Activated B cell treated with CpG ODN at 0.5 μM for 24 hours (primary cell): ENCODE results near the gene DSCAM. TPM values are rescaled to one million over a fixed set of nuclear protein-coding genes. Genes with fewer than 3 reads are reported as not detected.

Experiments used
- ATAC-seq: fragments of 200-7000 bp; cut with Tn5 transposase; one replicate; pipeline ENCODE4 v1.10.0; 2021; ENCODE audit warnings: low read depth, mild to moderate bottlenecking, moderate library complexity
- CTCF ChIA-PET: fragments of 350-600 bp; sonication (Branson Sonifier 250); formaldehyde crosslinking; loops from one replicate; lab custom pipeline; 2021; ENCODE audit warnings: antibody characterized with exemption; lab: Charles Lee
- POLR2A ChIA-PET: fragments of 350-600 bp; sonication (Branson Sonifier 250); formaldehyde crosslinking; loops from one replicate; lab custom pipeline; 2021; ENCODE audit warnings: antibody characterized with exemption; lab: Charles Lee
- DNase-seq: peaks from one replicate; pipeline ENCODE4 v3.0.0; 2022
- H3K27ac Mint-ChIP-seq: one replicate; pipeline ENCODE4 v1.8.0; 2020; ENCODE audit warnings: mixed read lengths
- H3K27me3 Mint-ChIP-seq: one replicate; pipeline ENCODE4 v1.8.0; 2021; ENCODE audit warnings: mixed read lengths
- H3K36me3 Mint-ChIP-seq: one replicate; pipeline ENCODE4 v1.8.0; 2021; ENCODE audit warnings: low read depth, mixed read lengths
- H3K4me1 Mint-ChIP-seq: one replicate; pipeline ENCODE4 v1.8.0; 2021; ENCODE audit warnings: mixed read lengths
- H3K4me3 Mint-ChIP-seq: one replicate; pipeline ENCODE4 v1.8.0; 2020; ENCODE audit warnings: mild to moderate bottlenecking, mixed read lengths
- H3K9me3 Mint-ChIP-seq: one replicate; pipeline ENCODE4 v1.8.0; 2020; ENCODE audit warnings: mixed read lengths
- intact Hi-C: fragments of 100-400 bp; cut with micrococcal nuclease; formaldehyde crosslinking; loops from one replicate; pipeline ENCODE4 v1.15.1; 2024
- total RNA-seq: library from RNA; stranded (reverse); gene quantifications from 2 replicates; pipeline ENCODE4 v1.2.3, GENCODE V29; 2022
- TF ChIP-seq, protein P1 (sequence below): fragments of 200-600 bp; IDR thresholded peaks from one replicate; pipeline ENCODE4 v1.8.0; 2022; ENCODE audit warnings: antibody characterized with exemption, mild to moderate bottlenecking

Gene DSCAM
- total RNA-seq, 1 donor from 2014 or later = not detected

DNA sequence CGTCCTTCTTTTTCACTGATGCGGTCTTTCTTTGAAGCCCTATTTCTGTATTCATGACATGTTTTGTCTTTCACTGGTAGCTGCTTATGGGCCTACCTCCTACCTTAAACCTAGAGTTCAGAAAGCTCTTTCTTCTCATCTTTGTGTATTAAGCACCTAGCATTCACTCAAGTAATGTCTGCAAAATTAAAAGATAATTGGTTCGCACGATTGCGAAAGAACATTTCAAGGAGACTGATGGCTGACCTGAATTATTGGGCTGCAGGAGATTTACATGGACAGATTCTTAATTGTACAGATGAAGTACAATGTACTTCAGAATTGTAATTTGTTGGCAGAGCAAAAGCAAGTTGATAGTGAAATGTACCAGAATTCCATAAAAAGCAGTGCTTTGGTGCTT lies 773.3 kb downstream of the DSCAM start:
- no peak overlapping the region for H3K27ac Mint-ChIP-seq
- no peak for ATAC-seq
- intact Hi-C loops = no loop called here

DNA sequence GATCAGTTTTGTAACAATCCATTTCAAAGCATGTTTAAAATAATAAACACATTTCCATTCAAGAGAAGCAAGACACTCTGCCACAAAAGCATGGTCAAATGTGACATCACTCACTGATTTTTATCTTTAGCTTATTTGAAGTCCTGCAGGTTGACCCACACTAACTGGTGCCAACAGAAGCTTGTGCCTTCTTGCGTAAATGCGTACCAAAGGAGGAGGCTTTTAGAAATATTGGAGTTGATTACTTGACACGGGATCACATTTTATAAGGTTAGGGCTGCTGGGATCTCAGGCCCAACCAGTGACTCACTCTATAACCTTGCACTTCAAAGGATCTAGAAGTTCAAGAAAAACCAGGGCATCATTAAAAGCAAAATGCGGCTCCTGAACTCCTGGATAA lies 776.1 kb downstream of the DSCAM start:
- intact Hi-C loops = no loop called here
- no peaks in the 10 kb centered on the region for H3K9me3 Mint-ChIP-seq
- H3K4me3 Mint-ChIP-seq = no peak overlapping the region
- POLR2A ChIA-PET = no interaction called here
- DNase-seq (no peak), ATAC-seq (no peak)
- H3K36me3 Mint-ChIP-seq = no peaks in the 10 kb centered on the region
- TF ChIP-seq, protein P1, sequence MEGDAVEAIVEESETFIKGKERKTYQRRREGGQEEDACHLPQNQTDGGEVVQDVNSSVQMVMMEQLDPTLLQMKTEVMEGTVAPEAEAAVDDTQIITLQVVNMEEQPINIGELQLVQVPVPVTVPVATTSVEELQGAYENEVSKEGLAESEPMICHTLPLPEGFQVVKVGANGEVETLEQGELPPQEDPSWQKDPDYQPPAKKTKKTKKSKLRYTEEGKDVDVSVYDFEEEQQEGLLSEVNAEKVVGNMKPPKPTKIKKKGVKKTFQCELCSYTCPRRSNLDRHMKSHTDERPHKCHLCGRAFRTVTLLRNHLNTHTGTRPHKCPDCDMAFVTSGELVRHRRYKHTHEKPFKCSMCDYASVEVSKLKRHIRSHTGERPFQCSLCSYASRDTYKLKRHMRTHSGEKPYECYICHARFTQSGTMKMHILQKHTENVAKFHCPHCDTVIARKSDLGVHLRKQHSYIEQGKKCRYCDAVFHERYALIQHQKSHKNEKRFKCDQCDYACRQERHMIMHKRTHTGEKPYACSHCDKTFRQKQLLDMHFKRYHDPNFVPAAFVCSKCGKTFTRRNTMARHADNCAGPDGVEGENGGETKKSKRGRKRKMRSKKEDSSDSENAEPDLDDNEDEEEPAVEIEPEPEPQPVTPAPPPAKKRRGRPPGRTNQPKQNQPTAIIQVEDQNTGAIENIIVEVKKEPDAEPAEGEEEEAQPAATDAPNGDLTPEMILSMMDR = no peak
- no peaks in the 10 kb centered on the region for H3K27me3 Mint-ChIP-seq
- no peaks in the 10 kb centered on the region for H3K4me1 Mint-ChIP-seq
- CTCF ChIA-PET = no interaction called here
- no peak overlapping the region for H3K27ac Mint-ChIP-seq

More for the DNA sequence above, 773.3 kb downstream of the DSCAM start:
- H3K36me3 Mint-ChIP-seq = no peaks in the 10 kb centered on the region
- TF ChIP-seq, protein P1 = no peak
- H3K9me3 Mint-ChIP-seq = no peaks in the 10 kb centered on the region
- CTCF ChIA-PET = no interaction called here
- no peaks in the 10 kb centered on the region for H3K4me1 Mint-ChIP-seq
- POLR2A ChIA-PET = no interaction called here
- H3K4me3 Mint-ChIP-seq = no peak overlapping the region
- no peak for DNase-seq
- no peaks in the 10 kb centered on the region for H3K27me3 Mint-ChIP-seq

DNA sequence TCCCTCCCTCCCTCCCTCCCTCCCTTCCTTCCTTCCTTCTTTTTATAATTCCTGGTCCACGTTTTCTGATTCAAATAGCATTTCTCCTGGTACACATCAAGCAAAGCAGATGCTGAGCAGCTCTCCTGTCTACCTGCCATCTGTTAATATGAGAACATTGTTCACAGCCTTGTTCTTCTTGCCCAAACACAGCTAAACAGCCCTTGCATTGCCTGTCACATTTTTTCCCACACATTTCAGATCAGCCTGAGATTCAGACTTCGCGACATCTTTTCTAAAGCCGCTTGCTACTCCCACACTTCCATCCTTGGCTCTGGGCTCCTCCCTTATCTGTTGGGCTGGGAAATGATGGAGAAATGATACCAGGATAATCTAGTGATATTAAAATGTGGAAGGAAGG lies 779.2 kb downstream of the DSCAM start:
- H3K27me3 Mint-ChIP-seq = no peaks in the 10 kb centered on the region
- no peak for ATAC-seq
- no peaks in the 10 kb centered on the region for H3K4me1 Mint-ChIP-seq
- H3K4me3 Mint-ChIP-seq = no peak overlapping the region
- TF ChIP-seq, protein P1 = no peak
- no peak overlapping the region for H3K27ac Mint-ChIP-seq
- H3K36me3 Mint-ChIP-seq = no peaks in the 10 kb centered on the region
- POLR2A ChIA-PET = no interaction called here
- CTCF ChIA-PET = no interaction called here
- no peak for DNase-seq
- H3K9me3 Mint-ChIP-seq = no peaks in the 10 kb centered on the region
- intact Hi-C loops = no loop called here

DNA sequence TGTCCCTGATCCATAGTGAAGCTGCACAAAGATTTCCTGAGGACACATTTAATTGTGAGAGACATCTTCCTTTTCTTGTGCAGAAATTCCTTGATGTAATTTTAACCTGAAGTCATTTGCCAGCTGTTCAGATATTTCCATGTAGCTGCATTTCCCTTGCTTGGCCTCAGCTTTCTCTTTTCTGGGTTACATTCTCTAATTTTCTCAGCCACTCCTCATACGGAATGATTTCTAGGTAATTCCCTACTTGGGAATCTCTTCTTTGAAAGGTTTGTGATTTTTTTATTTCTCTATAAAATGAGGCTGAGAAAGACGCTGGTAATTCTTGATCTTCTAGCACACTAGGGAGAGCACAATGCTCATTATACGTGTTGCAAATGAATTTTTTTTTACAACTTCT lies 780.7 kb downstream of the DSCAM start:
- no peaks in the 10 kb centered on the region for H3K27me3 Mint-ChIP-seq
- H3K4me3 Mint-ChIP-seq = no peak overlapping the region
- DNase-seq (no peak), ATAC-seq (no peak)
- H3K4me1 Mint-ChIP-seq = no peaks in the 10 kb centered on the region
- no peaks in the 10 kb centered on the region for H3K9me3 Mint-ChIP-seq
- TF ChIP-seq, protein P1 = no peak
- no peaks in the 10 kb centered on the region for H3K36me3 Mint-ChIP-seq
- intact Hi-C loops = no loop called here
- ChIA-PET POLR2A (no interaction called here), CTCF (no interaction called here)
- H3K27ac Mint-ChIP-seq = no peak overlapping the region

DNA sequence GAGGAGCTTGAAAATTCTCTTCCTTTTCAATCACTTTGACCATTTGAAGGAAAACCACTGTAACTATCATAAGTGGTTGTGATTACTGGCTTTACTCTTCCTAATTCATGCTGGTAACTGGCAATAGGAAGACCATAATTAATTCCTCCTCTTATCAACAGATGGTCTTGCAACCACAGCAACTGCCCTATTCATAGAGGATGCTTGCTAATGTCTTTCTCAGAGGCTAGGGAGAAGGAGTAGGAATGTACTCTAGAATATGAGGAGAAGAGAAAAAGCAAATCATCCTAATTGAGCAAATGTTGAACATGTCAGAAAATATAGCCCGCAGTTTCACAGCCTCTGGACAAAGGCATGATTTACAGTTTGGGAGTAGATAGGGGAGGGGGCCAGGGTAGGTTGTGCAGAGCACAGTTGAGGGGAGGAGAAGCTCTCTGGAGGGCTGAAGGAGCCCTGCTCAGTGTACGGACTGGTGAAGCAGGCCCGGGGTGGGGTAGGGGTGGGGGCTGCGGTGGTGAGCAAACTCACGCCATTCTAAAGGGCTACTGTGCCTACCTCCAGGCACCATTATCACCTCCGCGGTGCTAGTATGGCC lies 786.8 kb downstream of the DSCAM start:
- Mint-ChIP-seq H3K9me3 (peaks cover 3% of the 10 kb centered on the region), H3K36me3 (no peaks in the 10 kb centered on the region), H3K4me1 (no peaks in the 10 kb centered on the region), H3K27ac (no peak overlapping the region), H3K4me3 (no peak overlapping the region), H3K27me3 (no peaks in the 10 kb centered on the region)
- DNase-seq = no peak
- intact Hi-C loops = no loop called here
- POLR2A ChIA-PET = no interaction called here
- ATAC-seq = no peak
- CTCF ChIA-PET = no interaction called here
- TF ChIP-seq, protein P1 = no peak
